Kidney capillary endothelial cell (primary cell): ENCODE results near the gene DLG5.
A peak's percentile ranks its signal among the peaks of the same experiment; 100 is the strongest.

Experiments
- DNase-seq: peaks from one replicate; pipeline ENCODE4 v3.0.0-alpha.2; 2018; ENCODE audit warnings: low spot score

The DLG5 gene

GRCh38 chr10:77819210-77820112 lies 107.1 kb downstream of the DLG5 start:
- no peak for DNase-seq

- no peak for DNase-seq
These were observed 108.2 kb downstream of the DLG5 start for GRCh38 chr10:77818378-77818777.

GRCh38 chr10:77817541-77817940 lies 109.0 kb downstream of the DLG5 start:
- DNase-seq: no peak

- DNase-seq: no peak
These were observed 110.2 kb downstream of the DLG5 start for GRCh38 chr10:77816311-77816710.

DNA sequence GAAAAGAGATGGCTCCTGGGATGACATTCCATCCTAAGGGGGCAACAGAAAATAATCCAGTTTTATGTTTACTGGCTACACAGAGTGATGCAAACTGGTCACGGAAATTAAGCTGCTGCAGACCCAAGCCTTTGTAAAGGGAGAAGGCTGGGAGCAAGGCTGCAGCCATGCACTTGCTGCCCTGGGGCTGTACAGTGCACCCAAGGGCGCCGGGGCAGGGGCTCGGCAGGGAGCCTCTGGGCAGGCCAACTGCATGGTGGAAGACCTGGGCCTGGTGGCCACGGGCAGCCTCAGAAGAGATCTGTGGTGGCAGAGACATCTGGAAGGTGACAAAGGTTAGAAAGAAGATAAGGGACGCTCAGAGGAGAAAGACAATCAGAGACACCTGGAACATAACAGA lies 113.8 kb downstream of the DLG5 start:
- DNase-seq: no peak

- DNase-seq: no peak
These were observed 114.6 kb downstream of the DLG5 start for GRCh38 chr10:77811831-77812430.

DNA sequence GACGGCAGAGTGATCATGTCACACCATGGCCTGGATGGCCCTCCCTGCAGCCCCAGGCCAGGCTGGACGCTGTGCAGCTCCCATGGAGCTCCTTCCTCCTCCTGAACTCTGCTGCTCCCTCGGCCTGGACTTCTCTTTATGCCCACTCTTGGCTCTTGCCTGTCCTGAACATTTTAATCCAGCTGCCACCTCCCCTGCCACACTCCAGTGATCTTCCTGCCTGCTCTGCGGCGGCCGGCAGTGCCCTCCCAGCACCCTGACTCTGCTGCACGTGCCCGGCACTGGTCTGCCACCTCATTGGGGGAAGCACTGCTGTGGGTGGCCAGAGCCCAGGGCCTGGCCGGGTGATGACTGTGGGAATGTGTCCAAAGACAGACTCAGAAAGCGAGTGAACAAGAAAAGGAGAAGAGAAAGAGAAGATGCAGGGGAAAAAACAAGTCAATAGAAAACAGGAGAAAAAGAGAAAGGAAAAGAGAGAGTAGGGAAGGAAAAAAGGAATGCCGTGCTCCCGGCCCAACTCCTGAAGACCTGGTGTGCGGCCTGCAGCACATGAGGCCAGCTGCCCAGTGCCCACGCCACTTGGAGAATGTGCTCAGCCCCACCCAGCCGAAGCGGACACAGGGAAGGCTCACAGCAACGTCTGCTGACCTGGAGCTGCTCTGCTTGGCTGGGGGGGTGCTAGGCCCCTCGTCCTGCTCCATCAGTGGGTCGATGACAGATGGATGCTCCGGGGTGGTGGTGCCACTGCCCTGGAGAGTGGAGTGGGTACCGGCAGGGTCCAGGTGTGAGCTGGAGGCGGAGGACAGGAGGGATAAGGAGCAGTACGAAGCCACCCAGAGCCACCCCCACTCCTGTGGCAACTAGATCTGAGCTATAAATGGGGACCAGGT lies 115.9 kb downstream of the DLG5 start:
- DNase-seq: no peak

DNA sequence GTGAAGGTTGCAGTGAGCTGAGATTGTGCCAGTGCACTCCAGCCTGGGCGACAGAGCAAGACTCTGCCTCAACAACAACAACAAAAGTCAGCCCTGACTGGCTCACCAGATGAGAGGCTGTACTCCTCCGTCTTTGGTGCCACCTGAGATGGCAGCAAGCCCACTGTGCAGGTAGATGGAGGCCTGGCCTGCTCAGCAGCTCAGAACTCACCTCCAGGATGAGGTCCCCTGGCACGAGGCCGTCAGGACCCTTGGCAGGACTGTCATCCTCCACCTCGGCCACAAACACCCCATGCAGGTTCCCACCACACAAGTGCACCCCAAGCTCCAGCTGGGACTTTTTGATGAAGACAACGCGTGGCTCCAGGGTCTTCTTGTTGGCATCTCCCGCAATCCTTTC lies 117.2 kb downstream of the DLG5 start:
- DNase-seq: no peak

DNA sequence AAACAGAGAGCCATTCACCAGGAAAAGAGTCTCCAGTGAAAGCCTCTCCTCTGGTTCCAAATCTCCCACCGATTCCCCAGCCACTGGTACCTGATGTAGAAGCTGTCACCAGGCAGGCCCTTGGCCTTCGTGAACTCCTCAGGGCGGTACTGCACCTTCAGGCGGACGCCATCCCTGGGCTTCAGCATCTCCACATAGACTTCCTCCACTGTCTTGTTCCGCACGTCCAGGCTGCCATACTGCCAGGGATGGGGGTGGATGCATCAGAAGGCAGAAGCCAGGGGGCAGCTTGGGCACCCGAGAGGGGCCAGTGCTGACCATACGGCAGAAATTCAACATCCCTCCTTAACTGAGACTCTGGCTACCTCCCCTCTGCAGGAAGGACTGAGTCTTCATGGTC lies 118.8 kb downstream of the DLG5 start:
- DNase-seq: no peak

- no peak for DNase-seq
These were observed 119.9 kb downstream of the DLG5 start for GRCh38 chr10:77806511-77807157.

GRCh38 chr10:77805676-77806075 lies 120.9 kb downstream of the DLG5 start:
- DNase-seq: no peak

DNA sequence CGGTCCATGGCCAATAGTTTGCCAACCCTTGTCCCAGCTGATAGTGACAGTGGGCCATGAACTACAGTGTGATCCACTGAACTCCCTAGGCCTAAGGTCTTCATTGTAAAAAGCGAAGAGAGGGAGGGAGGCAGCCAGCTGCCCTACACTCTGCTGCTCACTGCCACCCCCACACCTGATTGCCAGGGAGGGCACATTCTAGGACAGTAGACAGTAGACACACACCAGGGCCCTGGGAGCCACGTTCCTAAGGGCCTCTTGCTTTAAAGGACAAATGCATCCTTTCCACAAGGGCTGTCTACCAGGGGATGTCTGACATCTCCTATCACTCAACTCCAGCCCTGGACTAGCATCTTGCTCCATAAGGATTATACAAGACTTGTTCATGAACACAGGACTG lies 122.2 kb downstream of the DLG5 start:
- DNase-seq: no peak

GRCh38 chr10:77801474-77802161 lies 124.9 kb downstream of the DLG5 start:
- peak; percentile 17 for DNase-seq

DNA sequence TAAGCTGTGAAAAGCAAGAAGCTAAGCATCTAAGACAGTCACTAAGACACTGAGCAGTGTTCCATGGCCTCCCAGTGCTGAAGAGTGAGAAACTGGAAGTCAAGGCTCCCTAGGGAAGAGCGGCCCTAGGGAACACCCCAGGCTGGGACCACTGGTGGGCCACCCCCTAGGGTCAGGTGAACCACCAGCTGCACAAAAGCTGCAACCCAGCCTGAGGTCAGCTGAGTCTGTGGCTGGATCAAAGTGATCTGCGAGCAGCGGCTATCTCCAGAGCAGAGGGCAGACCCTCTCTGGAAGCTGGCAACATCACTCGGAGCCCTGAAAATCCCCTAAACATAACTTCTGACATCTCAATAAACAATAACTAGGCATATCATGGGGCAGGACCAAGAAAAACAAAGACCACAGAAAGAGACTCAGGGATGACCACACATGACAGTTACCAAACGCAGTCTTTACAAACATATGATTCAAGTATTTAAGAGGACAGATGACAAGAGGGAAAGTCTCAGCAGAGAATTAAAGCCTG lies 125.8 kb downstream of the DLG5 start:
- DNase-seq: no peak

- no peak for DNase-seq
These were observed 126.2 kb downstream of the DLG5 start for GRCh38 chr10:77800320-77800719.

DNA sequence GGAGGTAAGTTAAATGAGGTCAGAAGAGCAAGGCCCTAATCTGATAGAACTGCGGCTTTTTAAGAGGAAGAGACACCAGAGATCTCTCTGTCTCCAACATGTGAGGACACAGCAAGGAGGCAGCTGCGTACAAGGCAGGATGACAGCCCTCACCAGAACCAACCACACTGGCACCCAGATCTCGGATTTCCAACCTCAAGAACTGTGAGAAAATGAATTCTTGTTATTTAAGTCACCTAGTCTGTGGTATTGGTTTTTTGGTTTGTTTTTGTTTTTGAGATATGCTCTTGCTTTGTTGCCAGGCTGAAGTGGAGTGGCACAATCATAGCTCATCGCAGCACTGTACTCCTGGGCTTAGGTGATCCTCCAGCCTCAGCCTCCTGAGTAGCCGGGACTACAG lies 127.2 kb downstream of the DLG5 start:
- no peak for DNase-seq

- no peak for DNase-seq
These were observed 127.6 kb downstream of the DLG5 start for GRCh38 chr10:77798940-77799339.

GRCh38 chr10:77796311-77796915 lies 130.1 kb downstream of the DLG5 start:
- DNase-seq: no peak

- no peak for DNase-seq
These were observed 131.0 kb downstream of the DLG5 start for GRCh38 chr10:77795426-77796055.
